Measurements from ENCODE around the gene SMIM21. TPM values are rescaled to one million over a fixed set of nuclear protein-coding genes. Genes with fewer than 3 reads are reported as not detected.

Gene SMIM21
- not detected for total RNA-seq
- under 1 TPM; 0.27 to 0.38 TPM for polyA plus RNA-seq (ENCODE audit: insufficient read length in 2 of 2)
- long read RNA-seq, donor 1, result 0 reads
- long read RNA-seq, donor 2, result 0 reads
- long read RNA-seq, donor 3, result 0 reads
- long read RNA-seq, donor 4, result 0 reads

DNA sequence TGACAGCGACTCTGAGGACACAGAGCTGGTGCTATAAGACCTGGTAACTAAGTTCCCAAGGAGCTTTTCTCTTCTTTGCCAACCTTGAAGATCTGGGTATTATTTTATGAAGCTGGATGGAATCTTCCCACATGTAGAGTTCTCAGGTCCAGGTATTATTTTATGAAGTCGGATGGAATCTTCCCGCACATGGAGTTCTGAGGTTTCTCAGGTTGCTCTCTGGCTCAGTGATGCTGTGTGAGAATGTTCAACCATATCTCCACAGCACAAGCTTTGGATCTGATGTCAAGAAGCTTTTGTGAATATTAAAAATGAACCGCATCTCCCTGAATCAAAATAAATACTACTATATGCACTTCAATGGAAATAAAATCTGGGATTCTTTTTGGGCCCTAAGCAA lies at the start of gene SMIM21:
TSS of gene SMIM21 (minus strand) at position 101 of the 400 bp plus-strand sequence. CDS start 140 bp downstream, outside the sequence.
- Histone ChIP-seq H3K27ac (ENCODE audit: low read depth, low read length) (no peak within 1 kb of the TSS), H3K36me3 (ENCODE audit: control insufficient read depth, insufficient read depth, low read length) (no peaks in the 10 kb centered on the region), H3K4me1 (ENCODE audit: control insufficient read depth, insufficient read depth, low read length) (no peaks in the 10 kb centered on the region), H3K4me3 (ENCODE audit: low read depth, low read length) (no peak within 1 kb of the TSS), H3K27me3 (ENCODE audit: control insufficient read depth, insufficient read depth, low read length) (no peaks in the 10 kb centered on the region), H3K9me3 (ENCODE audit: control insufficient read depth, insufficient read depth, low read length) (no peaks in the 10 kb centered on the region)
- no peak for DNase-seq (ENCODE audit: low read depth in 4 of 6, low spot score in 6 of 6)
- WGBS (ENCODE audit: insufficient coverage), result 100% methylated on average over 1 of the region's 4 CpGs

GRCh38 chr18:75475228-75475627 lies 47.7 kb upstream of the SMIM21 start:
- H3K9me3 ChIP-seq (ENCODE audit: control insufficient read depth, insufficient read depth, low read length), result no peaks in the 10 kb centered on the region
- H3K27me3 ChIP-seq (ENCODE audit: control insufficient read depth, insufficient read depth, low read length), result no peaks in the 10 kb centered on the region
- H3K4me1 ChIP-seq (ENCODE audit: control insufficient read depth, insufficient read depth, low read length), result no peaks in the 10 kb centered on the region
- no peaks in the 10 kb centered on the region for H3K36me3 ChIP-seq (ENCODE audit: control insufficient read depth, insufficient read depth, low read length)
- no CpG with 5 or more reads among the region's 2 CpGs for WGBS (ENCODE audit: insufficient coverage)
- peak in 1 of 6 donors; percentile 18 for DNase-seq (ENCODE audit: low read depth in 4 of 6, low spot score in 6 of 6)
- H3K27ac ChIP-seq (ENCODE audit: low read depth, low read length), result no peak overlapping the region
- H3K4me3 ChIP-seq (ENCODE audit: low read depth, low read length), result no peak overlapping the region

DNA sequence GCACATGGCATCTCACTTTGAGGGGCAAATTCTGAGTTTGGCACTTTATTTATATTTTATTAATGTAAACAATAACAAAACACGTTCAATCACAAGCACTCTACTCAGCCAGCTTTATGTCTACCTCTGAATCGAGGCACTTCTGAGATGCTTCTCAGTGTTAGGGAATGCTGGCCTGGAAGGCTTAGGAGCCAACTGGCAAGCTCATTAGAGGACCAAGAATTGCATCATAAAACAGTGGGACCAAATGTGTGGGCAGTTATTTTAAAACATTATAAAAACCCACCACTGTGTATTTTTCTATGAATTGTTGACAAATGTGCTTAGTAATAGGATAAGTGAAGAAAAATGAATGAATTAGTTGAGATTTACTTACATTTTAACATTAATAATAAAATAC lies 46.8 kb upstream of the SMIM21 start:
- H3K27me3 ChIP-seq (ENCODE audit: control insufficient read depth, insufficient read depth, low read length), result no peaks in the 10 kb centered on the region
- H3K9me3 ChIP-seq (ENCODE audit: control insufficient read depth, insufficient read depth, low read length), result no peaks in the 10 kb centered on the region
- no peak overlapping the region for H3K27ac ChIP-seq (ENCODE audit: low read depth, low read length)
- no peak for DNase-seq (ENCODE audit: low read depth in 4 of 6, low spot score in 6 of 6)
- H3K4me3 ChIP-seq (ENCODE audit: low read depth, low read length), result no peak overlapping the region
- no peaks in the 10 kb centered on the region for H3K36me3 ChIP-seq (ENCODE audit: control insufficient read depth, insufficient read depth, low read length)
- H3K4me1 ChIP-seq (ENCODE audit: control insufficient read depth, insufficient read depth, low read length), result no peaks in the 10 kb centered on the region
- WGBS (ENCODE audit: insufficient coverage), result no CpG with 5 or more reads among the region's 2 CpGs

- Histone ChIP-seq H3K27me3 (ENCODE audit: control insufficient read depth, insufficient read depth, low read length) (no peaks in the 10 kb centered on the region), H3K27ac (ENCODE audit: low read depth, low read length) (no peak overlapping the region), H3K9me3 (ENCODE audit: control insufficient read depth, insufficient read depth, low read length) (no peaks in the 10 kb centered on the region), H3K4me1 (ENCODE audit: control insufficient read depth, insufficient read depth, low read length) (no peaks in the 10 kb centered on the region), H3K36me3 (ENCODE audit: control insufficient read depth, insufficient read depth, low read length) (no peaks in the 10 kb centered on the region), H3K4me3 (ENCODE audit: low read depth, low read length) (no peak overlapping the region)
- 44% methylated on average over 2 of the region's 4 CpGs for WGBS (ENCODE audit: insufficient coverage)
- DNase-seq (ENCODE audit: low read depth in 4 of 6, low spot score in 6 of 6), result no peak
These were observed 45.8 kb upstream of the SMIM21 start for GRCh38 chr18:75473316-75473715.

- H3K4me1 ChIP-seq (ENCODE audit: control insufficient read depth, insufficient read depth, low read length), result no peaks in the 10 kb centered on the region
- no peaks in the 10 kb centered on the region for H3K9me3 ChIP-seq (ENCODE audit: control insufficient read depth, insufficient read depth, low read length)
- 77% methylated on average over 2 of the region's 5 CpGs for whole genome bisulfite sequencing (ENCODE audit: insufficient coverage)
- H3K27me3 ChIP-seq (ENCODE audit: control insufficient read depth, insufficient read depth, low read length), result no peaks in the 10 kb centered on the region
- no peaks in the 10 kb centered on the region for H3K36me3 ChIP-seq (ENCODE audit: control insufficient read depth, insufficient read depth, low read length)
- no peak for DNase-seq (ENCODE audit: low read depth in 4 of 6, low spot score in 6 of 6)
- no peak overlapping the region for H3K27ac ChIP-seq (ENCODE audit: low read depth, low read length)
- H3K4me3 ChIP-seq (ENCODE audit: low read depth, low read length), result no peak overlapping the region
These were observed 45.4 kb upstream of the SMIM21 start for GRCh38 chr18:75472906-75473305.

- no peak overlapping the region for H3K27ac ChIP-seq (ENCODE audit: low read depth, low read length)
- H3K9me3 ChIP-seq (ENCODE audit: control insufficient read depth, insufficient read depth, low read length), result no peaks in the 10 kb centered on the region
- no peaks in the 10 kb centered on the region for H3K36me3 ChIP-seq (ENCODE audit: control insufficient read depth, insufficient read depth, low read length)
- H3K27me3 ChIP-seq (ENCODE audit: control insufficient read depth, insufficient read depth, low read length), result no peaks in the 10 kb centered on the region
- WGBS (ENCODE audit: insufficient coverage), result 84% methylated on average over 4 of the region's 7 CpGs
- no peak for DNase-seq (ENCODE audit: low read depth in 4 of 6, low spot score in 6 of 6)
- no peaks in the 10 kb centered on the region for H3K4me1 ChIP-seq (ENCODE audit: control insufficient read depth, insufficient read depth, low read length)
- H3K4me3 ChIP-seq (ENCODE audit: low read depth, low read length), result no peak overlapping the region
These were observed 44.9 kb upstream of the SMIM21 start for GRCh38 chr18:75472396-75472795.

DNA sequence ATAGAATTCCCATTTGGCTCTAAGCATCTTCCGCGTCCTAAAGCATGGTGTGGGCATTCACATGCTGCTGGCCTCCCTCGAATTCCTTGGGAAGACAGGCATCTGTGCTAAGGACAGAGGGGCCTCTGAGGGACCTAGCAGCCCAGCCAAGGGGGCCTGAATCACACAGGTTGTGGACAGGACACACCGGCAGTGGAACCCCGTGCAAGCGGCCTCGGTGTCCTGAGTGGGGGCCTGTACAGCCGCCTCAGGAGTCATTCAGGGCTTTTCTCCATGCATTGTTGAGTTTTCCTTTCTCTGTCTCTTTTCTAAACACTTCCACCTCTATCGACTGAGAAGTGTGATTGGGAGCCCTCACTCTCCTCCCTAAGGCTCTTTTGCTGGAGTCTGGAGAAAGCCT lies 44.3 kb upstream of the SMIM21 start:
- WGBS (ENCODE audit: insufficient coverage), result 82% methylated on average over 9 of the region's 9 CpGs
- Histone ChIP-seq H3K27ac (ENCODE audit: low read depth, low read length) (no peak overlapping the region), H3K36me3 (ENCODE audit: control insufficient read depth, insufficient read depth, low read length) (no peaks in the 10 kb centered on the region), H3K27me3 (ENCODE audit: control insufficient read depth, insufficient read depth, low read length) (no peaks in the 10 kb centered on the region), H3K4me1 (ENCODE audit: control insufficient read depth, insufficient read depth, low read length) (no peaks in the 10 kb centered on the region), H3K4me3 (ENCODE audit: low read depth, low read length) (no peak overlapping the region), H3K9me3 (ENCODE audit: control insufficient read depth, insufficient read depth, low read length) (no peaks in the 10 kb centered on the region)
- DNase-seq (ENCODE audit: low read depth in 4 of 6, low spot score in 6 of 6), result no peak

GRCh38 chr18:75467851-75468250 lies 40.3 kb upstream of the SMIM21 start:
- WGBS (ENCODE audit: insufficient coverage), result no CpG with 5 or more reads among the region's 5 CpGs
- Histone ChIP-seq H3K27me3 (ENCODE audit: control insufficient read depth, insufficient read depth, low read length) (no peaks in the 10 kb centered on the region), H3K36me3 (ENCODE audit: control insufficient read depth, insufficient read depth, low read length) (peaks cover 3% of the 10 kb centered on the region), H3K9me3 (ENCODE audit: control insufficient read depth, insufficient read depth, low read length) (no peaks in the 10 kb centered on the region), H3K4me3 (ENCODE audit: low read depth, low read length) (no peak overlapping the region), H3K4me1 (ENCODE audit: control insufficient read depth, insufficient read depth, low read length) (no peaks in the 10 kb centered on the region), H3K27ac (ENCODE audit: low read depth, low read length) (no peak overlapping the region)
- DNase-seq (ENCODE audit: low read depth in 4 of 6, low spot score in 6 of 6), result no peak

DNA sequence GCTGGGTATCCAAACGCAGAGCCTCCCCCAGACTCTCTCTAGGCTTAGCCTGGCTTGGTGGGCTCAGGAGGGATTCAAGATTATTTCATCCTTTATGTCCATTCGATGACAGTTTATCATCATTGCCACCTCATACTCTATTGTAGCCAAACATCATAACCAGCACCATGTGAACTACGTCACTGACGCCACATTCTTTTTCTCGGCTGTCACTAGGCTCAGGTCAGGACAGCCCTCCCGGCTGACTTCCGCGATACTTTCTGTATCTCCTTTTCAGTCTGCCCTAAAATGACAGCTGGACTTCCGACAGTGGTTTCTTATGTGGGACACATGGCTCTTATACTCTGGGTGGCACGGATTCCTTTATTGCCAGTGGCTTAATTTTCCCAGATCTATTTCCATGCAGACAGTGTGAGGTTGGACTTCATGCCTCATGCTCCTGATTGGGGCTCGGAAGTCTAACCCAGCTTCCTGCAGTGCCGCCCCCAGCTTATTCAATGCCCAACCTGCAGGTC lies 39.8 kb upstream of the SMIM21 start:
- no peak overlapping the region for H3K4me3 ChIP-seq (ENCODE audit: low read depth, low read length)
- H3K27me3 ChIP-seq (ENCODE audit: control insufficient read depth, insufficient read depth, low read length), result no peaks in the 10 kb centered on the region
- no peaks in the 10 kb centered on the region for H3K9me3 ChIP-seq (ENCODE audit: control insufficient read depth, insufficient read depth, low read length)
- no peaks in the 10 kb centered on the region for H3K4me1 ChIP-seq (ENCODE audit: control insufficient read depth, insufficient read depth, low read length)
- WGBS (ENCODE audit: insufficient coverage), result 89% methylated on average over 11 of the region's 12 CpGs
- peaks cover 3% of the 10 kb centered on the region for H3K36me3 ChIP-seq (ENCODE audit: control insufficient read depth, insufficient read depth, low read length)
- DNase-seq (ENCODE audit: low read depth in 4 of 6, low spot score in 6 of 6), result no peak
- H3K27ac ChIP-seq (ENCODE audit: low read depth, low read length), result no peak overlapping the region

DNA sequence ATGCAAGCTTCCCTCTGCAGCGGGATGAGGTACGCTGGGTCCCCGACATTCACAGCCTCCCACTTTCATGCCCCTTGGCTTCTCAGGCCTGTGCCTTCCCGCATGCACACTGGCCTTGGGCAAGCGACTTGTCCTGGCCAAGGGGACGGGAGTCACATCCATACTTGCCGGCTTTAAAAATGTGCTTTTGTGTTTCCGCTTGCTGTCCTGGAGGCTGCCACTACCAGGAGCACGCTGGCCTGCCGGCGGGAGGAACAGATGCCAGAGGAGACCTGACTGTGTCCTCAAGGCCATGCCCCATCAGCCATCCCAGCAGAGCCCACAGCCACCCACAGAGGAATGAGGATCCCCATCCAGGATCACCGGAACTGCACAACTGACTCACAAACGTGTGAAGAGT lies 36.9 kb upstream of the SMIM21 start:
- Histone ChIP-seq H3K27ac (ENCODE audit: low read depth, low read length) (no peak overlapping the region), H3K27me3 (ENCODE audit: control insufficient read depth, insufficient read depth, low read length) (no peaks in the 10 kb centered on the region), H3K36me3 (ENCODE audit: control insufficient read depth, insufficient read depth, low read length) (peaks cover 3% of the 10 kb centered on the region), H3K9me3 (ENCODE audit: control insufficient read depth, insufficient read depth, low read length) (no peaks in the 10 kb centered on the region), H3K4me1 (ENCODE audit: control insufficient read depth, insufficient read depth, low read length) (no peaks in the 10 kb centered on the region), H3K4me3 (ENCODE audit: low read depth, low read length) (no peak overlapping the region)
- no peak for DNase-seq (ENCODE audit: low read depth in 4 of 6, low spot score in 6 of 6)
- WGBS (ENCODE audit: insufficient coverage), result 93% methylated on average over 12 of the region's 13 CpGs
